ENCODE data around the gene TRAK2.

DNA sequence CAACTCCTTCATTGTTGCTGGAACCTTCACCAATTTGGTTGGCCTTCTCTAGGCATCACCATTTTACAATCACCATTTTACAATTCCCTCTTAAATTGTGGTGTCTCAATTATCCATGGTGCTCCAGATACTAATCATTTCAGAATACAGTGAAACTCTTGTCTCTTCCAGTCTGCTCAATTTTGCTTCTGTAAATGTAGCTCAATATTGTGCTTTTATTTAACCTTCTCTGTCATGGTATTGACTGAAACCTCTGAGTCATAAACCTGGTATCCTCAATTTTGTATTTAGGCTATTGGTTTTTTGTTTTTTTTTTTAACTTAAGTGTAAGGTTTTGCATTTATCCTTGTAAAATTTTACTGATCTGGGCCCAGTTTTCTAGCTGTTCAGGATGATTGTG lies 16.4 kb upstream of the TRAK2 start:
- TF ChIP-seq POLR2A (IDR thresholded peaks at IDR 0.05): no peak
- TF ChIP-seq, protein P1, sequence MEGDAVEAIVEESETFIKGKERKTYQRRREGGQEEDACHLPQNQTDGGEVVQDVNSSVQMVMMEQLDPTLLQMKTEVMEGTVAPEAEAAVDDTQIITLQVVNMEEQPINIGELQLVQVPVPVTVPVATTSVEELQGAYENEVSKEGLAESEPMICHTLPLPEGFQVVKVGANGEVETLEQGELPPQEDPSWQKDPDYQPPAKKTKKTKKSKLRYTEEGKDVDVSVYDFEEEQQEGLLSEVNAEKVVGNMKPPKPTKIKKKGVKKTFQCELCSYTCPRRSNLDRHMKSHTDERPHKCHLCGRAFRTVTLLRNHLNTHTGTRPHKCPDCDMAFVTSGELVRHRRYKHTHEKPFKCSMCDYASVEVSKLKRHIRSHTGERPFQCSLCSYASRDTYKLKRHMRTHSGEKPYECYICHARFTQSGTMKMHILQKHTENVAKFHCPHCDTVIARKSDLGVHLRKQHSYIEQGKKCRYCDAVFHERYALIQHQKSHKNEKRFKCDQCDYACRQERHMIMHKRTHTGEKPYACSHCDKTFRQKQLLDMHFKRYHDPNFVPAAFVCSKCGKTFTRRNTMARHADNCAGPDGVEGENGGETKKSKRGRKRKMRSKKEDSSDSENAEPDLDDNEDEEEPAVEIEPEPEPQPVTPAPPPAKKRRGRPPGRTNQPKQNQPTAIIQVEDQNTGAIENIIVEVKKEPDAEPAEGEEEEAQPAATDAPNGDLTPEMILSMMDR (IDR thresholded peaks at IDR 0.05): no peak

All from esophagus squamous epithelium (tissue), 4 donors.